GF-D8 (cell line): Measurements from ENCODE around the gene CCNG2.

Experiments used
- DNase-seq: peaks from one replicate; lab custom pipeline; 2025; lab: John Stamatoyannopoulos, UW

The CCNG2 gene

GRCh38 chr4:77147079-77147782 lies 9.8 kb upstream of the CCNG2 start:
- DNase-seq: no peak

- no peak for DNase-seq
Measured at GRCh38 chr4:77148078-77148477, 8.9 kb upstream of the CCNG2 start.

- DNase-seq: no peak
Measured at GRCh38 chr4:77149789-77150188, 7.2 kb upstream of the CCNG2 start.

- DNase-seq: no peak
Measured at GRCh38 chr4:77151241-77151640, 5.8 kb upstream of the CCNG2 start.

- DNase-seq: no peak
Measured at GRCh38 chr4:77152421-77152820, 4.6 kb upstream of the CCNG2 start.

GRCh38 chr4:77153006-77153405 lies 4.0 kb upstream of the CCNG2 start:
- no peak for DNase-seq

- no peak for DNase-seq
Measured at GRCh38 chr4:77154065-77154464, 2.9 kb upstream of the CCNG2 start.

GRCh38 chr4:77154761-77155499 lies 2.1 kb upstream of the CCNG2 start:
- DNase-seq: no peak

GRCh38 chr4:77155631-77156452 lies 1.2 kb upstream of the CCNG2 start:
- DNase-seq: no peak

GRCh38 chr4:77156533-77156911 lies 485 bp upstream of the CCNG2 start:
- peak; percentile 93 for DNase-seq

- DNase-seq: peak; percentile 16
Measured at GRCh38 chr4:77157859-77158486, 966 bp downstream of the CCNG2 start.

GRCh38 chr4:77158487-77158861 lies 1.5 kb downstream of the CCNG2 start:
- DNase-seq: no peak

- DNase-seq: no peak
Measured at GRCh38 chr4:77159806-77160205, 2.8 kb downstream of the CCNG2 start.

GRCh38 chr4:77163641-77164040 lies 6.6 kb downstream of the CCNG2 start:
- no peak for DNase-seq

GRCh38 chr4:77167173-77167572 lies 10.2 kb downstream of the CCNG2 start:
- DNase-seq: no peak

- no peak for DNase-seq
Measured at GRCh38 chr4:77167866-77168265, 10.9 kb downstream of the CCNG2 start.

- no peak for DNase-seq
Measured at GRCh38 chr4:77169481-77169880, 12.5 kb downstream of the CCNG2 start.

- no peak for DNase-seq
Measured at GRCh38 chr4:77170926-77171325, 13.9 kb downstream of the CCNG2 start.

- no peak for DNase-seq
Measured at GRCh38 chr4:77172336-77172735, 15.3 kb downstream of the CCNG2 start.

- no peak for DNase-seq
Measured at GRCh38 chr4:77174426-77174825, 17.4 kb downstream of the CCNG2 start.

- no peak for DNase-seq
Measured at GRCh38 chr4:77175201-77175611, 18.2 kb downstream of the CCNG2 start.

GRCh38 chr4:77176640-77177039 lies 19.6 kb downstream of the CCNG2 start:
- DNase-seq: no peak
